IMR-90 (cell line): ENCODE data around the gene KRTAP10-6. TPM values are rescaled to one million over a fixed set of nuclear protein-coding genes. Genes with fewer than 3 reads are reported as not detected.

Source experiments
- ATAC-seq: fragments of 200-7000 bp; cut with Tn5 transposase; 2 replicates; pipeline ENCODE4 v1.9.1; 2020; ENCODE audit warnings: low read depth, mild to moderate bottlenecking, moderate library complexity
- BruUV-seq: library from RNA; stranded (reverse); fragments of 400-500 nt; replicated peaks from 2 replicates; lab custom pipeline; 2021; lab: Mats Ljungman, UMichigan
- CTCF ChIA-PET: fragments of 300-600 bp; formaldehyde crosslinking; extraction: SDS; loops from one replicate; lab custom pipeline; 2021; ENCODE audit warnings: antibody characterized with exemption; lab: Yijun Ruan, JAX
- POLR2A ChIA-PET: fragments of 300-600 bp; sonication (Branson Sonifier 250); formaldehyde crosslinking; loops from one replicate; lab custom pipeline; 2022; ENCODE audit warnings: antibody characterized with exemption; ENCODE audit not compliant: unreplicated experiment; lab: Charles Lee
- DNase-seq: peaks from one replicate; pipeline ENCODE4 v3.0.0; 2013
- H2AFZ ChIP-seq: replicated peaks from 2 replicates; pipeline ENCODE3; 2013; ENCODE audit warnings: low read length, mild to moderate bottlenecking; ENCODE audit not compliant: poor library complexity
- H2AK5ac ChIP-seq: 2 replicates; pipeline ENCODE4 v1.6.1; 2013; ENCODE audit warnings: low read depth, low read length, inconsistent platforms
- H2AK9ac ChIP-seq: replicated peaks from 2 replicates; pipeline ENCODE3; 2013; ENCODE audit warnings: mild to moderate bottlenecking, low read depth, low read length, moderate library complexity; ENCODE audit not compliant: poor library complexity
- H2BK120ac ChIP-seq: 2 replicates; pipeline ENCODE4 v1.6.1; 2013; ENCODE audit warnings: low read depth, low read length, inconsistent platforms
- H2BK15ac ChIP-seq: 3 replicates; pipeline ENCODE4 v1.6.1; 2013; ENCODE audit warnings: low read depth, low read length, inconsistent platforms
- H2BK20ac ChIP-seq: 2 replicates; pipeline ENCODE4 v1.6.1; 2013; ENCODE audit warnings: low read depth, mild to moderate bottlenecking, inconsistent platforms, low read length, moderate library complexity
- H2BK5ac ChIP-seq: 2 replicates; pipeline ENCODE4 v1.6.1; 2013; ENCODE audit warnings: mild to moderate bottlenecking, low read depth, low read length, inconsistent platforms; ENCODE audit not compliant: poor library complexity, severe bottlenecking
- H3K14ac ChIP-seq: replicated peaks from 2 replicates; pipeline ENCODE4 v1.6.1; 2013; ENCODE audit warnings: low read depth, low read length, inconsistent platforms
- H3K18ac ChIP-seq: 2 replicates; pipeline ENCODE4 v1.6.1; 2013; ENCODE audit warnings: low read depth, low read length, control low read depth
- H3K23ac ChIP-seq: 2 replicates; pipeline ENCODE4 v1.6.1; 2013; ENCODE audit warnings: low read depth, low read length, inconsistent platforms
- H3K27ac ChIP-seq: 2 replicates; pipeline ENCODE4 v1.5.1; 2013; ENCODE audit warnings: mild to moderate bottlenecking, control low read depth, low read length; ENCODE audit not compliant: insufficient read depth
- H3K27me3 ChIP-seq: 2 replicates; pipeline ENCODE4 v1.6.1; 2013; ENCODE audit warnings: low read length; ENCODE audit not compliant: control insufficient read depth, insufficient read depth
- H3K36me3 ChIP-seq: 2 replicates; pipeline ENCODE4 v1.6.1; 2013; ENCODE audit warnings: low read length, mixed read lengths; ENCODE audit not compliant: control insufficient read depth, insufficient read depth
- H3K4ac ChIP-seq: 2 replicates; pipeline ENCODE4 v1.6.1; 2013; ENCODE audit warnings: low read depth, low read length, inconsistent platforms
- H3K4me1 ChIP-seq: 2 replicates; pipeline ENCODE4 v1.6.1; 2013; ENCODE audit warnings: low read length, mixed read lengths; ENCODE audit not compliant: control insufficient read depth, insufficient read depth
- H3K4me2 ChIP-seq: 2 replicates; pipeline ENCODE4 v1.6.1; 2013; ENCODE audit warnings: low read depth, mild to moderate bottlenecking, control low read depth, low read length, moderate library complexity
- H3K4me3 ChIP-seq: 2 replicates; pipeline ENCODE4 v1.5.1; 2013; ENCODE audit warnings: low read depth, mild to moderate bottlenecking, control low read depth, low read length, moderate library complexity; ENCODE audit not compliant: insufficient read depth
- H3K56ac ChIP-seq: 2 replicates; pipeline ENCODE4 v1.6.1; 2013; ENCODE audit warnings: low read length, inconsistent platforms; ENCODE audit not compliant: insufficient read depth; ENCODE audit errors: extremely low read depth
- H3K79me1 ChIP-seq, 2 experiments: 2 replicates each; pipeline ENCODE4 v1.6.1; 2013; ENCODE audit warnings: low read length in 2 of 2, inconsistent platforms in 1 of 2, low read depth in 1 of 2
- H3K9ac ChIP-seq: 2 replicates; pipeline ENCODE4 v1.6.1; 2013; ENCODE audit warnings: low read depth, low read length, control low read depth
- H3K9me1 ChIP-seq: 2 replicates; pipeline ENCODE4 v1.6.1; 2013; ENCODE audit warnings: low read length, inconsistent platforms; ENCODE audit not compliant: insufficient read depth
- H3K9me3 ChIP-seq: 2 replicates; pipeline ENCODE4 v1.6.1; 2013; ENCODE audit warnings: low read length; ENCODE audit not compliant: control insufficient read depth, insufficient read depth
- H4K20me1 ChIP-seq: 2 replicates; pipeline ENCODE4 v1.6.1; 2013; ENCODE audit warnings: low read length, inconsistent platforms; ENCODE audit not compliant: insufficient read depth
- H4K5ac ChIP-seq: 2 replicates; pipeline ENCODE4 v1.6.1; 2013; ENCODE audit warnings: mild to moderate bottlenecking, low read depth, low read length, control low read depth
- H4K8ac ChIP-seq, 2 experiments: 2 replicates each; pipeline ENCODE4 v1.6.1; 2013; ENCODE audit warnings: low read depth in 2 of 2, low read length in 2 of 2, control low read depth in 1 of 2, inconsistent platforms in 1 of 2
- H4K91ac ChIP-seq: 2 replicates; pipeline ENCODE4 v1.6.1; 2013; ENCODE audit warnings: low read depth, low read length, inconsistent platforms; ENCODE audit not compliant: insufficient read depth
- BHLHE40 ChIP-seq: fragments of 150-350 bp; IDR thresholded peaks from 2 replicates; pipeline ENCODE4 v1.6.1; 2016; ENCODE audit warnings: mild to moderate bottlenecking, low read depth, low read length
- MXI1 ChIP-seq: IDR thresholded peaks from 2 replicates; pipeline ENCODE4 v1.6.1; 2012; ENCODE audit warnings: low read depth, mild to moderate bottlenecking, low read length, moderate library complexity, borderline replicate concordance
- RCOR1 ChIP-seq: IDR thresholded peaks from 2 replicates; pipeline ENCODE4 v1.6.1; 2012; ENCODE audit warnings: mild to moderate bottlenecking, low read length, improper control_type of control experiment; ENCODE audit not compliant: insufficient replicate concordance
- RFX5 ChIP-seq: IDR thresholded peaks from 2 replicates; pipeline ENCODE4 v1.8.0; 2012; ENCODE audit warnings: low read depth, mild to moderate bottlenecking, low read length, moderate library complexity
- WGBS, 2 experiments: methylation state at CpG; one replicate each; pipeline versions ENCODE4 v1.1.5 to v1.1.7; 2013; ENCODE audit warnings: missing lambda C conversion rate in 2 of 2; ENCODE audit not compliant: insufficient read length in 1 of 2; ENCODE audit errors: extremely low coverage in 2 of 2; 5-methylcytosine and 5-hydroxymethylcytosine counted together
- dilution Hi-C: fragments of 300-500 bp; cut with HindIII; formaldehyde crosslinking; loops from one replicate; pipeline ENCODE4 v1.14.3; 2018; ENCODE audit warnings: low sequenced_read_pairs; ENCODE audit not compliant: unreplicated experiment
- in situ Hi-C: fragments of 300-500 bp; cut with MboI; formaldehyde crosslinking; loops from 3 replicates; pipeline ENCODE4 v1.14.3; 2019; ENCODE audit warnings: low sequenced_read_pairs, inconsistent platforms, mixed read lengths
- intact Hi-C: fragments of 100-400 bp; cut with micrococcal nuclease; formaldehyde crosslinking; loops from 2 replicates; pipeline ENCODE4 v1.10.0; 2022
- polyA plus RNA-seq, 3 experiments: library from polyadenylated mRNA; depleted of rRNA; stranded (reverse); fragments of >200 nt; gene quantifications; 2 replicates each; pipeline ENCODE4 v1.2.3, GENCODE V29; 2012; ENCODE audit warnings: low replicate concordance in 1 of 3
- total RNA-seq: library from RNA; depleted of rRNA; stranded (reverse); fragments of >200 nt; gene quantifications from 2 replicates; pipeline ENCODE4 v1.2.3, GENCODE V29; 2012

KRTAP10-6 gene
- total and polyA plus RNA-seq, 2 of the 4 experiments (the other 2 are of a cell fraction): not detected

GRCh38 chr21:44549525-44550211 is 42.6 kb downstream of the KRTAP10-6 start:
- no peak overlapping the region for H2BK5ac ChIP-seq
- no peak for ATAC-seq

More at GRCh38 chr21:44549525-44550211, 42.6 kb downstream of the KRTAP10-6 start:
- Histone ChIP-seq H2BK15ac (no peak overlapping the region), H2AFZ (no peak overlapping the region), H4K5ac (no peak overlapping the region), H3K4me1 (no peaks in the 10 kb centered on the region), H3K36me3 (no peaks in the 10 kb centered on the region), H3K14ac (no peak overlapping the region), H3K4me3 (no peak overlapping the region), H3K4me2 (no peak overlapping the region), H2AK5ac (no peak overlapping the region), H2BK20ac (no peak overlapping the region), H2AK9ac (no peak overlapping the region), H3K79me1 (no peaks in the 10 kb centered on the region), H3K27ac (no peak overlapping the region), H4K20me1 (no peaks in the 10 kb centered on the region), H3K9me1 (no peaks in the 10 kb centered on the region), H3K18ac (no peak overlapping the region), H3K23ac (no peak overlapping the region), H3K27me3 (peaks cover 12% of the 10 kb centered on the region), H2BK120ac (no peak overlapping the region), H3K4ac (no peak overlapping the region), H3K56ac (no peak overlapping the region), H4K8ac (no peak overlapping the region), H3K9me3 (peaks cover 2% of the 10 kb centered on the region; the same call in 1 of the 2 replicates), H3K9ac (no peak overlapping the region), H4K91ac (no peak overlapping the region)
- CTCF ChIA-PET: no interaction called here
- in situ Hi-C loops (no loop called here), dilution Hi-C loops (no loop called here), intact Hi-C loops (no loop called here)
- no TSS peak for BruUV-seq
- DNase-seq: no peak
- 71% methylated on average over 14 of the region's 25 CpGs; no CpG with 5 or more reads in 1 of the 2 experiments for WGBS, 2 experiments
- POLR2A ChIA-PET: no interaction called here
- no peak for TF ChIP-seq RFX5
- TF ChIP-seq MXI1: no peak
- TF ChIP-seq BHLHE40: no peak
- TF ChIP-seq RCOR1: no peak
